Psoas muscle (tissue), 8 donors: ENCODE measurements around the gene ADAMTS2. TPM values are rescaled to one million over a fixed set of nuclear protein-coding genes. Genes with fewer than 3 reads are reported as not detected.

Source experiments
- ATAC-seq, 4 donors: fragments of 200-7000 bp; cut with Tn5 transposase; one replicate each; pipeline ENCODE4 v1.9.1; 2020; ENCODE audit warnings: moderate library complexity in 3 of 4, mild to moderate bottlenecking in 2 of 4
- DNase-seq, 2 donors: peaks; one replicate each; pipeline ENCODE4 v3.0.0-alpha.2; 2020
- H3K27ac ChIP-seq: fragments of 200-600 bp; one replicate; pipeline ENCODE4 v1.8.0; 2022
- H3K27me3 ChIP-seq, 3 donors: fragments of 200-600 bp in 1 of 3; one replicate each; pipeline versions ENCODE4 v1.6.1 to v1.8.0; 2013 to 2022; ENCODE audit warnings: low read length in 2 of 3, mild to moderate bottlenecking in 2 of 3, moderate library complexity in 1 of 3; ENCODE audit not compliant: insufficient read depth in 3 of 3
- H3K36me3 ChIP-seq, 2 donors: fragments of 200-600 bp in 1 of 2; one replicate each; pipeline versions ENCODE4 v1.6.1 to v1.8.0; 2013 to 2022; ENCODE audit warnings: low read depth in 1 of 2, mild to moderate bottlenecking in 1 of 2, moderate library complexity in 1 of 2; ENCODE audit not compliant: insufficient read depth in 1 of 2
- H3K4me1 ChIP-seq: fragments of 200-600 bp; one replicate; pipeline ENCODE4 v1.8.0; 2022
- H3K4me3 ChIP-seq: fragments of 200-600 bp; one replicate; pipeline ENCODE4 v1.8.0; 2022; ENCODE audit warnings: mild to moderate bottlenecking
- H3K9me3 ChIP-seq: fragments of 200-600 bp; one replicate; pipeline ENCODE4 v1.8.0; 2022
- WGBS, 3 donors: extraction: QIAGEN DNeasy Blood & Tissue Kit; methylation state at CpG; one replicate each; pipeline versions ENCODE4 v1.1.6 to v1.1.7; 2013; 5-methylcytosine and 5-hydroxymethylcytosine counted together
- intact Hi-C, 2 donors: fragments of 100-400 bp; cut with DNase I; formaldehyde crosslinking; loops; one replicate each; pipeline versions ENCODE4 v1.11.0 to v1.14.2; 2022
- polyA plus RNA-seq, 3 donors: library from polyadenylated mRNA; stranded (reverse); fragments of 200-250 nt; gene quantifications; one replicate each; pipeline ENCODE4 v1.2.3, GENCODE V29; 2013
- total RNA-seq, 4 donors: library from RNA; stranded (reverse); fragmentation: NEBNext Ultra II Directional in 2 of 4; extraction: Animal tissue kit (Norgen Biotek cat#: 25700) in 2 of 4; gene quantifications; one replicate each; pipeline versions ENCODE4 v1.2.1 to v1.2.4, GENCODE V29; 2021 to 2023
- TF ChIP-seq, protein P1 (sequence below): fragments of 200-600 bp; IDR thresholded peaks from one replicate; pipeline ENCODE4 v1.8.0; 2022; ENCODE audit warnings: antibody characterized with exemption
- donor health status: healthy with polysubstance abuse.
- donor health status: DM: no; HTN: no; CAD: no; lungs with moderate emphysema.
- donor health status: Bipolar disorder and iron deficiency.
- donor health status: healthy.
- donor health status: DM: yes; HTN: yes; CAD: no.
- donor health status: DM: no; HTN: no; CAD: no.
- donor health status: DM: no; HTN: no; CAD: no.
- donor health status: DM: yes; HTN: yes; CAD: no.

The ADAMTS2 gene
- total and polyA plus RNA-seq, 7 donors = 0.83 to 3.7 (median 2.0) TPM

DNA sequence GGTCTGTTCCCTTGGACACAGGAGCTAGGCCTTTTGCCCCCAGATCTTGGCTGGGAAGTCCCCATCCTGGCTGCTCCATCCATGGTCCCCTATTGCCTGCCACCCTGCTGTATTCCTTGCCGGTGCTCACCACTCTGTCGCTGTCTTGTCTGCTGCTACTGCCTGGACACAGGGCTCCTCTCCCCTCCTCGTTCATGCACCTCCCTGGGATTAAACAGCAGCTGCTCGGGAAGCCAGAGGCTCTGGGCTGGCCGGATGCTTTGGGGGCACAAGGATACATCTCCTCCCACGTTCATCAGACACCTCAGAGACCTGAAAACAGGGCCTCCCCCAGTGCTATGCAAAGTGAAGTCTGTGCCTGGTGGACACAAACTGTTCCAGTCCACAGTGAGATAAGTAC lies 174.7 kb downstream of the ADAMTS2 start:
- no peaks in the 10 kb centered on the region for H3K36me3 ChIP-seq
- TF ChIP-seq, protein P1, sequence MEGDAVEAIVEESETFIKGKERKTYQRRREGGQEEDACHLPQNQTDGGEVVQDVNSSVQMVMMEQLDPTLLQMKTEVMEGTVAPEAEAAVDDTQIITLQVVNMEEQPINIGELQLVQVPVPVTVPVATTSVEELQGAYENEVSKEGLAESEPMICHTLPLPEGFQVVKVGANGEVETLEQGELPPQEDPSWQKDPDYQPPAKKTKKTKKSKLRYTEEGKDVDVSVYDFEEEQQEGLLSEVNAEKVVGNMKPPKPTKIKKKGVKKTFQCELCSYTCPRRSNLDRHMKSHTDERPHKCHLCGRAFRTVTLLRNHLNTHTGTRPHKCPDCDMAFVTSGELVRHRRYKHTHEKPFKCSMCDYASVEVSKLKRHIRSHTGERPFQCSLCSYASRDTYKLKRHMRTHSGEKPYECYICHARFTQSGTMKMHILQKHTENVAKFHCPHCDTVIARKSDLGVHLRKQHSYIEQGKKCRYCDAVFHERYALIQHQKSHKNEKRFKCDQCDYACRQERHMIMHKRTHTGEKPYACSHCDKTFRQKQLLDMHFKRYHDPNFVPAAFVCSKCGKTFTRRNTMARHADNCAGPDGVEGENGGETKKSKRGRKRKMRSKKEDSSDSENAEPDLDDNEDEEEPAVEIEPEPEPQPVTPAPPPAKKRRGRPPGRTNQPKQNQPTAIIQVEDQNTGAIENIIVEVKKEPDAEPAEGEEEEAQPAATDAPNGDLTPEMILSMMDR = no peak
- H3K9me3 ChIP-seq = no peaks in the 10 kb centered on the region
- intact Hi-C loops = no loop called here
- peaks cover 0 to 3% (median 0%) of the 10 kb centered on the region in 3 donors for H3K27me3 ChIP-seq
- DNase-seq (peak in 1 of 2 donors; percentile 36), ATAC-seq (no peak)
- no peak overlapping the region for H3K27ac ChIP-seq
- H3K4me1 ChIP-seq = no peaks in the 10 kb centered on the region
- 43 to 61% (median 51%) methylated on average over 6 of the region's 6 CpGs for WGBS, 3 donors
- no peak overlapping the region for H3K4me3 ChIP-seq

DNA sequence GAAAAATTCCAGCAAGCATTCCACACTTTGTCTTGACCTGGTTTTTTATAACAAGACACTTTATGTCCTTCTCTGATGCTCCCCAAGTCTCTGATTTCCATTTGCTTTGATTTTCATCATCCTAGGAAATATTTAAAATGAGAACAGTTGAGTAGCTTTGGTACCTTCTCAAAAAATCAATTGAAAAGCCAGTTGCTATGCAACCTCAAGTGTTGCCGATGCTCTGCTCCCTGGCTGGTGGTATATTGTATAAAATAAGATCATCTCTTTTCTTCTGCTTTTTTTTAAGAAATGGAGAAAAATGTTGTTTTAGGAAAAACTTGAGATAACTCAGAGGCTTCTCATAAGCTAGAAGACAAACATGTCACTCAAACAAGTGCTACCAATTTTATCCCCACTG lies 175.4 kb downstream of the ADAMTS2 start:
- Histone ChIP-seq H3K36me3 (no peaks in the 10 kb centered on the region), H3K27ac (no peak overlapping the region), H3K4me1 (no peaks in the 10 kb centered on the region), H3K4me3 (no peak overlapping the region), H3K9me3 (no peaks in the 10 kb centered on the region), H3K27me3 (peaks cover 0 to 3% (median 0%) of the 10 kb centered on the region in 3 donors)
- 90 to 100% (median 93%) methylated on average over 1 of the region's 1 CpG for WGBS, 3 donors
- TF ChIP-seq, protein P1 = no peak
- DNase-seq (no peak), ATAC-seq (no peak)
- intact Hi-C loops = loop anchor here (5.0 kb wide), 2 partner anchors 172 to 177 kb away; partner anchors contain the start of gene ADAMTS2 (in 1 of the 2)

- no peaks in the 10 kb centered on the region for H3K36me3 ChIP-seq
- H3K4me3 ChIP-seq = no peak overlapping the region
- peak in 1 of 2 donors; percentile 12 for DNase-seq
- intact Hi-C loops = loop anchor here (5.0 kb wide), 2 partner anchors 174 to 179 kb away; partner anchors contain the start of gene ADAMTS2 (in 1 of the 2)
- H3K4me1 ChIP-seq = no peaks in the 10 kb centered on the region
- H3K27ac ChIP-seq = no peak overlapping the region
- no peaks in the 10 kb centered on the region for H3K9me3 ChIP-seq
- WGBS, 3 donors = 65 to 87% (median 66%) methylated on average over 6 of the region's 6 CpGs
- TF ChIP-seq, protein P1 = no peak
- peaks cover 0 to 3% (median 0%) of the 10 kb centered on the region in 3 donors for H3K27me3 ChIP-seq
- no peak for ATAC-seq
Measured at GRCh38 chr5:179168664-179169063, 176.6 kb downstream of the ADAMTS2 start.

- DNase-seq = no peak
- 82 to 87% (median 82%) methylated on average over 11 to 12 of the region's 12 CpGs for WGBS, 3 donors
- H3K27ac ChIP-seq = no peak overlapping the region
- ATAC-seq = no peak
- no peak overlapping the region for H3K4me3 ChIP-seq
- peaks cover 0 to 3% (median 0%) of the 10 kb centered on the region in 3 donors for H3K27me3 ChIP-seq
- no peaks in the 10 kb centered on the region for H3K36me3 ChIP-seq
- H3K4me1 ChIP-seq = no peaks in the 10 kb centered on the region
- intact Hi-C loops = loop anchor here (1.0 to 5.0 kb wide), 3 partner anchors 174 to 326 kb away; partner anchors contain the start of gene ADAMTS2 (in 1 of the 2)
- no peaks in the 10 kb centered on the region for H3K9me3 ChIP-seq
- TF ChIP-seq, protein P1 = no peak
Measured at GRCh38 chr5:179167871-179168451, 177.3 kb downstream of the ADAMTS2 start.
